ENCODE measurements around the gene POLL. TPM values are rescaled to one million over a fixed set of nuclear protein-coding genes. Genes with fewer than 3 reads are reported as not detected.

The POLL gene
- total and polyA plus RNA-seq, 7 experiments from 2014 or later = 16.4 to 65.8 (median 36.1) TPM

- H3K4me3 ChIP-seq (ENCODE audit: low read length) = no peak overlapping the region
- POLR2A ChIA-PET = no interaction called here
- Mint-ChIP-seq H3K9me3 (peaks cover 0 to 2% (median 0%) of the 10 kb centered on the region in 11 donors), H3K36me3 (peaks cover 0 to 4% (median 0%) of the 10 kb centered on the region in 5 donors), H3K4me3 (no peak overlapping the region), H3K4me1 (peaks cover 3 to 22% (median 10%) of the 10 kb centered on the region in 7 donors), H3K27me3 (peaks cover 35 to 64% (median 52%) of the 10 kb centered on the region in 5 donors), H3K27ac (no peak overlapping the region)
- no peak overlapping the region for H3K27ac ChIP-seq (ENCODE audit: low read depth, low read length)
- H3K36me3 ChIP-seq (ENCODE audit: control insufficient read depth in 2 of 3, insufficient read depth in 3 of 3, low read length in 3 of 3) = no peaks in the 10 kb centered on the region
- CTCF ChIA-PET = no interaction called here
- H3K4me1 ChIP-seq (ENCODE audit: control insufficient read depth in 2 of 2, insufficient read depth in 2 of 2, low read length in 2 of 2) = peaks cover 0 to 5% of the 10 kb centered on the region in 2 donors
- DNase-seq (peak in 2 of 9 donors; percentile 3 to 19), ATAC-seq (no peak)
- intact Hi-C loops (cut with micrococcal nuclease) = no loop called here
- H3K9me3 ChIP-seq (ENCODE audit: control insufficient read depth in 2 of 3, low read length in 3 of 3) = no peaks in the 10 kb centered on the region
- peaks cover 0 to 10% of the 10 kb centered on the region in 2 donors for H3K27me3 ChIP-seq (ENCODE audit: control insufficient read depth in 2 of 2, insufficient read depth in 2 of 2, low read length in 2 of 2)
These were observed 23.5 kb downstream of the POLL start for GRCh38 chr10:101564490-101564991.

GRCh38 chr10:101563497-101564040, 24.5 kb downstream of the POLL start:
- peaks cover 0 to 2% (median 0%) of the 10 kb centered on the region in 11 donors for H3K9me3 Mint-ChIP-seq
- intact Hi-C loops (cut with micrococcal nuclease) = no loop called here
- peaks cover 0 to 4% (median 0%) of the 10 kb centered on the region in 5 donors for H3K36me3 Mint-ChIP-seq
- no peak overlapping the region for H3K27ac Mint-ChIP-seq
- H3K27ac ChIP-seq (ENCODE audit: low read depth, low read length) = no peak overlapping the region
- H3K36me3 ChIP-seq (ENCODE audit: control insufficient read depth in 2 of 3, insufficient read depth in 3 of 3, low read length in 3 of 3) = no peaks in the 10 kb centered on the region
- H3K4me1 Mint-ChIP-seq = peaks cover 4 to 26% (median 13%) of the 10 kb centered on the region in 7 donors
- no peak overlapping the region for H3K4me3 ChIP-seq (ENCODE audit: low read length)
- H3K4me3 Mint-ChIP-seq = no peak overlapping the region
- peak in 2 of 9 donors; percentile 1 to 17 for DNase-seq
- peaks cover 0 to 10% of the 10 kb centered on the region in 2 donors for H3K27me3 ChIP-seq (ENCODE audit: control insufficient read depth in 2 of 2, insufficient read depth in 2 of 2, low read length in 2 of 2)
- peaks cover under 1% of the 10 kb centered on the region in 2 donors for H3K4me1 ChIP-seq (ENCODE audit: control insufficient read depth in 2 of 2, insufficient read depth in 2 of 2, low read length in 2 of 2)
- POLR2A ChIA-PET = no interaction called here
- ATAC-seq = no peak
- H3K27me3 Mint-ChIP-seq = peaks cover 33 to 54% (median 42%) of the 10 kb centered on the region in 5 donors
- H3K9me3 ChIP-seq (ENCODE audit: control insufficient read depth in 2 of 3, low read length in 3 of 3) = no peaks in the 10 kb centered on the region
- CTCF ChIA-PET = no interaction called here

GRCh38 chr10:101563007-101563406, 25.1 kb downstream of the POLL start:
- H3K4me3 ChIP-seq (ENCODE audit: low read length) = no peak overlapping the region
- DNase-seq (peak in 2 of 9 donors; percentile 1 to 9), ATAC-seq (no peak)
- H3K4me1 ChIP-seq (ENCODE audit: control insufficient read depth in 2 of 2, insufficient read depth in 2 of 2, low read length in 2 of 2) = peaks cover 6% of the 10 kb centered on the region in 2 donors
- Mint-ChIP-seq H3K4me3 (no peak overlapping the region), H3K9me3 (peaks cover 0 to 2% (median 0%) of the 10 kb centered on the region in 11 donors), H3K4me1 (peaks cover 7 to 31% (median 18%) of the 10 kb centered on the region in 7 donors), H3K27me3 (peaks cover 28 to 49% (median 37%) of the 10 kb centered on the region in 5 donors), H3K27ac (no peak overlapping the region), H3K36me3 (peaks cover 0 to 4% (median 0%) of the 10 kb centered on the region in 5 donors)
- no peak overlapping the region for H3K27ac ChIP-seq (ENCODE audit: low read depth, low read length)
- peaks cover 0 to 10% of the 10 kb centered on the region in 2 donors for H3K27me3 ChIP-seq (ENCODE audit: control insufficient read depth in 2 of 2, insufficient read depth in 2 of 2, low read length in 2 of 2)
- no peaks in the 10 kb centered on the region for H3K9me3 ChIP-seq (ENCODE audit: control insufficient read depth in 2 of 3, low read length in 3 of 3)
- CTCF ChIA-PET = no interaction called here
- H3K36me3 ChIP-seq (ENCODE audit: control insufficient read depth in 2 of 3, insufficient read depth in 3 of 3, low read length in 3 of 3) = no peaks in the 10 kb centered on the region
- intact Hi-C loops (cut with micrococcal nuclease) = no loop called here
- POLR2A ChIA-PET = no interaction called here

GRCh38 chr10:101562231-101562630, 25.8 kb downstream of the POLL start:
- no peaks in the 10 kb centered on the region for H3K9me3 ChIP-seq (ENCODE audit: control insufficient read depth in 2 of 3, low read length in 3 of 3)
- peaks cover 21 to 41% (median 30%) of the 10 kb centered on the region in 5 donors for H3K27me3 Mint-ChIP-seq
- ATAC-seq = no peak
- peaks cover 0 to 2% (median 0%) of the 10 kb centered on the region in 11 donors for H3K9me3 Mint-ChIP-seq
- intact Hi-C loops (cut with micrococcal nuclease) = no loop called here
- peaks cover 7 to 33% (median 23%) of the 10 kb centered on the region in 7 donors for H3K4me1 Mint-ChIP-seq
- no peak overlapping the region for H3K27ac ChIP-seq (ENCODE audit: low read depth, low read length)
- peaks cover 0 to 7% of the 10 kb centered on the region in 2 donors for H3K27me3 ChIP-seq (ENCODE audit: control insufficient read depth in 2 of 2, insufficient read depth in 2 of 2, low read length in 2 of 2)
- H3K4me3 Mint-ChIP-seq = no peak overlapping the region
- H3K4me3 ChIP-seq (ENCODE audit: low read length) = no peak overlapping the region
- H3K4me1 ChIP-seq (ENCODE audit: control insufficient read depth in 2 of 2, insufficient read depth in 2 of 2, low read length in 2 of 2) = peaks cover 9 to 10% of the 10 kb centered on the region in 2 donors
- no peaks in the 10 kb centered on the region for H3K36me3 ChIP-seq (ENCODE audit: control insufficient read depth in 2 of 3, insufficient read depth in 3 of 3, low read length in 3 of 3)
- CTCF ChIA-PET = no interaction called here
- POLR2A ChIA-PET = no interaction called here
- H3K36me3 Mint-ChIP-seq = peaks cover 0 to 5% (median 0%) of the 10 kb centered on the region in 5 donors
- peak overlapping the region in 1 of 9 donors; percentile 21 for H3K27ac Mint-ChIP-seq
- DNase-seq = peak in 1 of 9 donors; percentile 17

GRCh38 chr10:101561068-101561915, 26.8 kb downstream of the POLL start:
- peaks cover 9 to 10% of the 10 kb centered on the region in 2 donors for H3K4me1 ChIP-seq (ENCODE audit: control insufficient read depth in 2 of 2, insufficient read depth in 2 of 2, low read length in 2 of 2)
- ATAC-seq (no peak), DNase-seq (no peak)
- ChIA-PET POLR2A (no interaction called here), CTCF (interaction anchor here (1.0 kb wide), 1 partner anchor 10 kb away, joined by 3 read pairs; no protein-coding TSS in a partner anchor)
- no peak overlapping the region for H3K27ac ChIP-seq (ENCODE audit: low read depth, low read length)
- H3K4me1 Mint-ChIP-seq = peaks cover 7 to 26% (median 23%) of the 10 kb centered on the region in 7 donors
- no peak overlapping the region for H3K27ac Mint-ChIP-seq
- no peaks in the 10 kb centered on the region for H3K27me3 ChIP-seq (ENCODE audit: control insufficient read depth in 2 of 2, insufficient read depth in 2 of 2, low read length in 2 of 2)
- intact Hi-C loops (cut with micrococcal nuclease) = no loop called here
- peaks cover 0 to 9% (median 0%) of the 10 kb centered on the region in 5 donors for H3K36me3 Mint-ChIP-seq
- H3K9me3 Mint-ChIP-seq = no peaks in the 10 kb centered on the region
- H3K4me3 Mint-ChIP-seq = no peak overlapping the region
- H3K4me3 ChIP-seq (ENCODE audit: low read length) = no peak overlapping the region
- H3K9me3 ChIP-seq (ENCODE audit: control insufficient read depth in 2 of 3, low read length in 3 of 3) = no peaks in the 10 kb centered on the region
- no peaks in the 10 kb centered on the region for H3K36me3 ChIP-seq (ENCODE audit: control insufficient read depth in 2 of 3, insufficient read depth in 3 of 3, low read length in 3 of 3)
- peaks cover 14 to 34% (median 22%) of the 10 kb centered on the region in 5 donors for H3K27me3 Mint-ChIP-seq

- Histone ChIP-seq H3K4me1 (ENCODE audit: control insufficient read depth in 2 of 2, insufficient read depth in 2 of 2, low read length in 2 of 2) (peaks cover 9 to 10% of the 10 kb centered on the region in 2 donors), H3K36me3 (ENCODE audit: control insufficient read depth in 2 of 3, insufficient read depth in 3 of 3, low read length in 3 of 3) (no peaks in the 10 kb centered on the region)
- CTCF ChIA-PET = interaction anchor here (0.6 to 1.0 kb wide), 2 partner anchors 10 to 519 kb away, joined by 3 read pairs; no protein-coding TSS in a partner anchor
These were observed 27.6 kb downstream of the POLL start for GRCh38 chr10:101560298-101561067.

More at GRCh38 chr10:101560298-101561067, 27.6 kb downstream of the POLL start:
- no peak for DNase-seq
- Histone ChIP-seq H3K27me3 (ENCODE audit: control insufficient read depth in 2 of 2, insufficient read depth in 2 of 2, low read length in 2 of 2) (no peaks in the 10 kb centered on the region), H3K27ac (ENCODE audit: low read depth, low read length) (no peak overlapping the region), H3K9me3 (ENCODE audit: control insufficient read depth in 2 of 3, low read length in 3 of 3) (no peaks in the 10 kb centered on the region), H3K4me3 (ENCODE audit: low read length) (no peak overlapping the region)
- Mint-ChIP-seq H3K9me3 (no peaks in the 10 kb centered on the region), H3K4me1 (peaks cover 7 to 25% (median 22%) of the 10 kb centered on the region in 7 donors), H3K27me3 (peaks cover 8 to 26% (median 14%) of the 10 kb centered on the region in 5 donors), H3K36me3 (peaks cover 0 to 11% (median 0%) of the 10 kb centered on the region in 5 donors), H3K4me3 (no peak overlapping the region), H3K27ac (no peak overlapping the region)
- intact Hi-C loops (cut with micrococcal nuclease) = no loop called here
- POLR2A ChIA-PET = no interaction called here
- no peak for ATAC-seq

Measured in naive thymus-derived CD4-positive, alpha-beta T cell (primary cell).